IMR-90 (cell line): ENCODE data around the gene EBF4. TPM values are rescaled to one million over a fixed set of nuclear protein-coding genes. Genes with fewer than 3 reads are reported as not detected.
A peak's percentile ranks its signal among the peaks of the same experiment; 100 is the strongest.

Source experiments
- ATAC-seq: fragments of 200-7000 bp; cut with Tn5 transposase; 2 replicates; pipeline ENCODE4 v1.9.1; 2020; ENCODE audit warnings: low read depth, mild to moderate bottlenecking, moderate library complexity
- BruUV-seq: library from RNA; stranded (reverse); fragments of 400-500 nt; replicated peaks from 2 replicates; lab custom pipeline; 2021; lab: Mats Ljungman, UMichigan
- CTCF ChIA-PET: fragments of 300-600 bp; formaldehyde crosslinking; extraction: SDS; loops from one replicate; lab custom pipeline; 2021; ENCODE audit warnings: antibody characterized with exemption; lab: Yijun Ruan, JAX
- POLR2A ChIA-PET: fragments of 300-600 bp; sonication (Branson Sonifier 250); formaldehyde crosslinking; loops from one replicate; lab custom pipeline; 2022; ENCODE audit warnings: antibody characterized with exemption; ENCODE audit not compliant: unreplicated experiment; lab: Charles Lee
- DNase-seq: peaks from one replicate; pipeline ENCODE4 v3.0.0; 2013
- H2AFZ ChIP-seq: replicated peaks from 2 replicates; pipeline ENCODE3; 2013; ENCODE audit warnings: low read length, mild to moderate bottlenecking; ENCODE audit not compliant: poor library complexity
- H2AK5ac ChIP-seq: 2 replicates; pipeline ENCODE4 v1.6.1; 2013; ENCODE audit warnings: low read depth, low read length, inconsistent platforms
- H2AK9ac ChIP-seq: replicated peaks from 2 replicates; pipeline ENCODE3; 2013; ENCODE audit warnings: mild to moderate bottlenecking, low read depth, low read length, moderate library complexity; ENCODE audit not compliant: poor library complexity
- H2BK120ac ChIP-seq: 2 replicates; pipeline ENCODE4 v1.6.1; 2013; ENCODE audit warnings: low read depth, low read length, inconsistent platforms
- H2BK15ac ChIP-seq: 3 replicates; pipeline ENCODE4 v1.6.1; 2013; ENCODE audit warnings: low read depth, low read length, inconsistent platforms
- H2BK20ac ChIP-seq: 2 replicates; pipeline ENCODE4 v1.6.1; 2013; ENCODE audit warnings: low read depth, mild to moderate bottlenecking, inconsistent platforms, low read length, moderate library complexity
- H2BK5ac ChIP-seq: 2 replicates; pipeline ENCODE4 v1.6.1; 2013; ENCODE audit warnings: mild to moderate bottlenecking, low read depth, low read length, inconsistent platforms; ENCODE audit not compliant: poor library complexity, severe bottlenecking
- H3K14ac ChIP-seq: replicated peaks from 2 replicates; pipeline ENCODE4 v1.6.1; 2013; ENCODE audit warnings: low read depth, low read length, inconsistent platforms
- H3K18ac ChIP-seq: 2 replicates; pipeline ENCODE4 v1.6.1; 2013; ENCODE audit warnings: low read depth, low read length, control low read depth
- H3K23ac ChIP-seq: 2 replicates; pipeline ENCODE4 v1.6.1; 2013; ENCODE audit warnings: low read depth, low read length, inconsistent platforms
- H3K27ac ChIP-seq: 2 replicates; pipeline ENCODE4 v1.5.1; 2013; ENCODE audit warnings: mild to moderate bottlenecking, control low read depth, low read length; ENCODE audit not compliant: insufficient read depth
- H3K27me3 ChIP-seq: 2 replicates; pipeline ENCODE4 v1.6.1; 2013; ENCODE audit warnings: low read length; ENCODE audit not compliant: control insufficient read depth, insufficient read depth
- H3K36me3 ChIP-seq: 2 replicates; pipeline ENCODE4 v1.6.1; 2013; ENCODE audit warnings: low read length, mixed read lengths; ENCODE audit not compliant: control insufficient read depth, insufficient read depth
- H3K4ac ChIP-seq: 2 replicates; pipeline ENCODE4 v1.6.1; 2013; ENCODE audit warnings: low read depth, low read length, inconsistent platforms
- H3K4me1 ChIP-seq: 2 replicates; pipeline ENCODE4 v1.6.1; 2013; ENCODE audit warnings: low read length, mixed read lengths; ENCODE audit not compliant: control insufficient read depth, insufficient read depth
- H3K4me2 ChIP-seq: 2 replicates; pipeline ENCODE4 v1.6.1; 2013; ENCODE audit warnings: low read depth, mild to moderate bottlenecking, control low read depth, low read length, moderate library complexity
- H3K4me3 ChIP-seq: 2 replicates; pipeline ENCODE4 v1.5.1; 2013; ENCODE audit warnings: low read depth, mild to moderate bottlenecking, control low read depth, low read length, moderate library complexity; ENCODE audit not compliant: insufficient read depth
- H3K56ac ChIP-seq: 2 replicates; pipeline ENCODE4 v1.6.1; 2013; ENCODE audit warnings: low read length, inconsistent platforms; ENCODE audit not compliant: insufficient read depth; ENCODE audit errors: extremely low read depth
- H3K79me1 ChIP-seq, 2 experiments: 2 replicates each; pipeline ENCODE4 v1.6.1; 2013; ENCODE audit warnings: low read length in 2 of 2, inconsistent platforms in 1 of 2, low read depth in 1 of 2
- H3K9ac ChIP-seq: 2 replicates; pipeline ENCODE4 v1.6.1; 2013; ENCODE audit warnings: low read depth, low read length, control low read depth
- H3K9me1 ChIP-seq: 2 replicates; pipeline ENCODE4 v1.6.1; 2013; ENCODE audit warnings: low read length, inconsistent platforms; ENCODE audit not compliant: insufficient read depth
- H3K9me3 ChIP-seq: 2 replicates; pipeline ENCODE4 v1.6.1; 2013; ENCODE audit warnings: low read length; ENCODE audit not compliant: control insufficient read depth, insufficient read depth
- H4K20me1 ChIP-seq: 2 replicates; pipeline ENCODE4 v1.6.1; 2013; ENCODE audit warnings: low read length, inconsistent platforms; ENCODE audit not compliant: insufficient read depth
- H4K5ac ChIP-seq: 2 replicates; pipeline ENCODE4 v1.6.1; 2013; ENCODE audit warnings: mild to moderate bottlenecking, low read depth, low read length, control low read depth
- H4K8ac ChIP-seq, 2 experiments: 2 replicates each; pipeline ENCODE4 v1.6.1; 2013; ENCODE audit warnings: low read depth in 2 of 2, low read length in 2 of 2, control low read depth in 1 of 2, inconsistent platforms in 1 of 2
- H4K91ac ChIP-seq: 2 replicates; pipeline ENCODE4 v1.6.1; 2013; ENCODE audit warnings: low read depth, low read length, inconsistent platforms; ENCODE audit not compliant: insufficient read depth
- BHLHE40 ChIP-seq: fragments of 150-350 bp; IDR thresholded peaks from 2 replicates; pipeline ENCODE4 v1.6.1; 2016; ENCODE audit warnings: mild to moderate bottlenecking, low read depth, low read length
- CEBPB ChIP-seq: IDR thresholded peaks from 2 replicates; pipeline ENCODE4 v1.6.1; 2012; ENCODE audit warnings: low read depth, low read length, improper control_type of control experiment
- CHD1 ChIP-seq: IDR thresholded peaks from 2 replicates; pipeline ENCODE4 v1.6.1; 2012; ENCODE audit warnings: low read depth, low read length, improper control_type of control experiment
- CTCF ChIP-seq: conservative IDR thresholded peaks from 2 replicates; pipeline ENCODE4 v1.5.1; 2012; ENCODE audit warnings: mild to moderate bottlenecking, low read depth, low read length, improper control_type of control experiment
- FOS ChIP-seq: fragments of 150-350 bp; IDR thresholded peaks from 2 replicates; pipeline ENCODE4 v1.6.1; 2016; ENCODE audit warnings: low read depth, low read length
- MAFK ChIP-seq: IDR thresholded peaks from 2 replicates; pipeline ENCODE4 v1.6.1; 2012; ENCODE audit warnings: low read depth, low read length, improper control_type of control experiment
- MAZ ChIP-seq: IDR thresholded peaks from 2 replicates; pipeline ENCODE4 v1.6.1; 2012; ENCODE audit warnings: low read depth, mild to moderate bottlenecking, low read length, improper control_type of control experiment, moderate library complexity, borderline replicate concordance
- MXI1 ChIP-seq: IDR thresholded peaks from 2 replicates; pipeline ENCODE4 v1.6.1; 2012; ENCODE audit warnings: low read depth, mild to moderate bottlenecking, low read length, moderate library complexity, borderline replicate concordance
- NFE2L2 ChIP-seq: fragments of 150-350 bp; IDR thresholded peaks from 2 replicates; pipeline ENCODE4 v1.6.1; 2016; ENCODE audit warnings: low read depth, mild to moderate bottlenecking, low read length
- POLR2A ChIP-seq: IDR thresholded peaks from 2 replicates; pipeline ENCODE4 v1.6.1; 2012; ENCODE audit warnings: mild to moderate bottlenecking, low read depth, low read length
- RAD21 ChIP-seq: IDR thresholded peaks from 2 replicates; pipeline ENCODE4 v1.6.1; 2012; ENCODE audit warnings: low read length, improper control_type of control experiment
- RCOR1 ChIP-seq: IDR thresholded peaks from 2 replicates; pipeline ENCODE4 v1.6.1; 2012; ENCODE audit warnings: mild to moderate bottlenecking, low read length, improper control_type of control experiment; ENCODE audit not compliant: insufficient replicate concordance
- SMC3 ChIP-seq: fragments of 150-350 bp; IDR thresholded peaks from 2 replicates; pipeline ENCODE4 v1.6.1; 2016; ENCODE audit warnings: low read depth, mild to moderate bottlenecking, antibody characterized with exemption, low read length, moderate library complexity
- USF2 ChIP-seq: fragments of 150-350 bp; IDR thresholded peaks from 2 replicates; pipeline ENCODE4 v1.6.1; 2017; ENCODE audit warnings: mild to moderate bottlenecking, antibody characterized with exemption, low read length, low read depth
- WGBS, 2 experiments: methylation state at CpG; one replicate each; pipeline versions ENCODE4 v1.1.5 to v1.1.7; 2013; ENCODE audit warnings: missing lambda C conversion rate in 2 of 2; ENCODE audit not compliant: insufficient read length in 1 of 2; ENCODE audit errors: extremely low coverage in 2 of 2; 5-methylcytosine and 5-hydroxymethylcytosine counted together
- dilution Hi-C: fragments of 300-500 bp; cut with HindIII; formaldehyde crosslinking; loops from one replicate; pipeline ENCODE4 v1.14.3; 2018; ENCODE audit warnings: low sequenced_read_pairs; ENCODE audit not compliant: unreplicated experiment
- in situ Hi-C: fragments of 300-500 bp; cut with MboI; formaldehyde crosslinking; loops from 3 replicates; pipeline ENCODE4 v1.14.3; 2019; ENCODE audit warnings: low sequenced_read_pairs, inconsistent platforms, mixed read lengths
- intact Hi-C: fragments of 100-400 bp; cut with micrococcal nuclease; formaldehyde crosslinking; loops from 2 replicates; pipeline ENCODE4 v1.10.0; 2022
- polyA plus RNA-seq, 3 experiments: library from polyadenylated mRNA; depleted of rRNA; stranded (reverse); fragments of >200 nt; gene quantifications; 2 replicates each; pipeline ENCODE4 v1.2.3, GENCODE V29; 2012; ENCODE audit warnings: low replicate concordance in 1 of 3
- total RNA-seq: library from RNA; depleted of rRNA; stranded (reverse); fragments of >200 nt; gene quantifications from 2 replicates; pipeline ENCODE4 v1.2.3, GENCODE V29; 2012
- TF ChIP-seq, protein P1 (sequence below): fragments of 150-350 bp; IDR thresholded peaks from 2 replicates; pipeline ENCODE4 v1.6.1; 2016; ENCODE audit warnings: low read depth, mild to moderate bottlenecking, low read length, moderate library complexity, borderline replicate concordance

Gene EBF4
- total and polyA plus RNA-seq, 2 of the 4 experiments (the other 2 are of a cell fraction): 0.18 to 1.1 TPM

DNA sequence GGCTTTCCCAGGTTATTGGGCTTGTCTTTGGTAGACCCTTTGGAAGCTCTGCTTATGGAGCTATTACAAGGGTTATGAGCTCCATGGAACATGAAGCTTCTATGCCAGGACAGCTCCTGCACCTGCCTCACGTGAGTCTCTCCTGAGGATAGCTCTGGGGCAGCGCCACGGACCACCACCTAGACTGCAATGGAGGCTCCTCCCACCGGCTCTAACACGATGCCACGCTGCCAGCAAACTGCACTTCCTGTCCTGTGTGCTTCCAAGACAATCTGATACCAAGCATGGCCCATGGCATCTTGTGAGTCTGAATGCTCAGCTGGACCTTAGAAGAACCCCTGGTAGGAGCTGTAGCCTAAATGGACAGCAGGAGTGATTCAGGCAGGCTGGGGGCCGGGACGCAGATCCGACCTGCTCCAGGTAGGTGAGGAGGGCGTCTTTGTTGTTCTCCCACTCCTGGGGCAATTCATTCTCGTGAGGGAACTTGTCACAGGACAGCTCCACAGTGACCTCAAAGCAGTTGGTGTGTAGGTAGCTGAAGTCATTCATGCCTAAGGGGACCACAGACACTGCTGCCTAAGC is 102.4 kb downstream of the EBF4 start:
- Histone ChIP-seq H3K79me1 (no peaks in the 10 kb centered on the region), H2BK5ac (no peak overlapping the region), H2AK9ac (peak overlapping the region; percentile 21), H3K56ac (no peak overlapping the region), H3K4ac (no peak overlapping the region), H2BK20ac (no peak overlapping the region), H2AFZ (no peak overlapping the region), H3K9me1 (no peaks in the 10 kb centered on the region), H3K4me2 (no peak overlapping the region), H2BK120ac (no peak overlapping the region), H3K27ac (no peak overlapping the region), H3K4me3 (no peak overlapping the region), H2BK15ac (no peak overlapping the region), H2AK5ac (no peak overlapping the region), H3K27me3 (peaks cover 32% of the 10 kb centered on the region), H4K5ac (no peak overlapping the region), H4K8ac (no peak overlapping the region), H3K36me3 (no peaks in the 10 kb centered on the region; the same call in 1 of the 2 replicates), H3K23ac (no peak overlapping the region), H3K9me3 (no peaks in the 10 kb centered on the region), H3K4me1 (no peaks in the 10 kb centered on the region; the same call in 1 of the 2 replicates), H3K14ac (no peak overlapping the region), H3K18ac (no peak overlapping the region), H4K91ac (no peak overlapping the region), H4K20me1 (no peaks in the 10 kb centered on the region), H3K9ac (no peak overlapping the region)
- dilution Hi-C loops: no loop called here
- TF ChIP-seq NFE2L2: no peak
- no peak for TF ChIP-seq MAFK
- TF ChIP-seq, protein P1, sequence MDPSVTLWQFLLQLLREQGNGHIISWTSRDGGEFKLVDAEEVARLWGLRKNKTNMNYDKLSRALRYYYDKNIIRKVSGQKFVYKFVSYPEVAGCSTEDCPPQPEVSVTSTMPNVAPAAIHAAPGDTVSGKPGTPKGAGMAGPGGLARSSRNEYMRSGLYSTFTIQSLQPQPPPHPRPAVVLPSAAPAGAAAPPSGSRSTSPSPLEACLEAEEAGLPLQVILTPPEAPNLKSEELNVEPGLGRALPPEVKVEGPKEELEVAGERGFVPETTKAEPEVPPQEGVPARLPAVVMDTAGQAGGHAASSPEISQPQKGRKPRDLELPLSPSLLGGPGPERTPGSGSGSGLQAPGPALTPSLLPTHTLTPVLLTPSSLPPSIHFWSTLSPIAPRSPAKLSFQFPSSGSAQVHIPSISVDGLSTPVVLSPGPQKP: no peak
- TF ChIP-seq RAD21: no peak
- TF ChIP-seq CTCF: no peak
- no peak for TF ChIP-seq FOS
- no peak for TF ChIP-seq MXI1
- no peak for TF ChIP-seq USF2
- no peak for TF ChIP-seq RCOR1
- no peak for TF ChIP-seq CHD1
- TF ChIP-seq POLR2A: no peak
- no peak for TF ChIP-seq MAZ
- TF ChIP-seq BHLHE40: no peak
- TF ChIP-seq CEBPB: no peak
- TF ChIP-seq SMC3: no peak
- ChIA-PET CTCF (no interaction called here), POLR2A (no interaction called here)
- in situ Hi-C loops: no loop called here
- DNase-seq (no peak), ATAC-seq (no peak)
- 86% methylated on average over 5 of the region's 11 CpGs; no CpG with 5 or more reads in 1 of the 2 experiments for WGBS, 2 experiments
- BruUV-seq: no TSS peak
- intact Hi-C loops: no loop called here
